DND-41 (cell line): ENCODE measurements around the gene CCNB2.

Experiments
- EZH2 ChIP-seq: IDR thresholded peaks from 3 replicates; pipeline ENCODE4 v1.6.1; 2012; ENCODE audit warnings: borderline replicate concordance, low read depth, mild to moderate bottlenecking, moderate library complexity, low read length, inconsistent platforms; ENCODE audit not compliant: severe bottlenecking
- TF ChIP-seq, protein P1 (sequence below): IDR thresholded peaks from 2 replicates; pipeline ENCODE4 v1.5.1; 2012; ENCODE audit warnings: borderline replicate concordance, low read length, moderate library complexity, mild to moderate bottlenecking; ENCODE audit not compliant: poor library complexity, severe bottlenecking; ENCODE audit errors: extremely low read depth

DNA sequence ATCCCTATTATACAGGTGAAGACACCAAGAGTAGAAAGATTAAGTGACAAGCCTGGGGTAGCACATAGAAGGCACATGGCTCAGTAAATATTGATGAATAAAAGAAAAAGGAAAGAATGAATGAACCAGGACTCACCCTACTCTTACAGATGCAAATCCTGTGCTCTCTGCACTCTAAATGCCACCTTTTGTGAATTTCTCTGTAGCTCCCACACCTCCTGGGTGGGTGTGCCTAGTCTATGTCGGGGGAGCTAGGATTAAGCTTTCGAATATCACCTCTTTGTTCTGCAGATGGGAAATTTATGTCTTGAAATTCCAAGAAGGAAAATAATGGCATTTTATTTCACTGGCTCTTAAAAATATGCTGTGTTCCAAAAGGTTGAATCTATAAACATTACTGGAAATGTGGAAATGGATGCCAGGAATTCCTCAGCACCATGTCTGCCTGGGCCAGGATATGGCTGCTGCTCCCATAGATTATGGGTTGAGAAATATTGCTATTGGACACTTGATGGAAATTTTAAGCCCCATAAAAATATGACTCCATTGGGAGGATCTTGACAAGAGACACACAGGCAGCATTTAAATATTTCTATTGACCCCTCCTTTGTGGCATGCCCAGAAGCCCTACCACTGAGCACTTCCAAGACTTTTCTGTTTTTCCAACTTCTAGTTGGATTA is 43.3 kb downstream of the CCNB2 start:
- TF ChIP-seq, protein P1, sequence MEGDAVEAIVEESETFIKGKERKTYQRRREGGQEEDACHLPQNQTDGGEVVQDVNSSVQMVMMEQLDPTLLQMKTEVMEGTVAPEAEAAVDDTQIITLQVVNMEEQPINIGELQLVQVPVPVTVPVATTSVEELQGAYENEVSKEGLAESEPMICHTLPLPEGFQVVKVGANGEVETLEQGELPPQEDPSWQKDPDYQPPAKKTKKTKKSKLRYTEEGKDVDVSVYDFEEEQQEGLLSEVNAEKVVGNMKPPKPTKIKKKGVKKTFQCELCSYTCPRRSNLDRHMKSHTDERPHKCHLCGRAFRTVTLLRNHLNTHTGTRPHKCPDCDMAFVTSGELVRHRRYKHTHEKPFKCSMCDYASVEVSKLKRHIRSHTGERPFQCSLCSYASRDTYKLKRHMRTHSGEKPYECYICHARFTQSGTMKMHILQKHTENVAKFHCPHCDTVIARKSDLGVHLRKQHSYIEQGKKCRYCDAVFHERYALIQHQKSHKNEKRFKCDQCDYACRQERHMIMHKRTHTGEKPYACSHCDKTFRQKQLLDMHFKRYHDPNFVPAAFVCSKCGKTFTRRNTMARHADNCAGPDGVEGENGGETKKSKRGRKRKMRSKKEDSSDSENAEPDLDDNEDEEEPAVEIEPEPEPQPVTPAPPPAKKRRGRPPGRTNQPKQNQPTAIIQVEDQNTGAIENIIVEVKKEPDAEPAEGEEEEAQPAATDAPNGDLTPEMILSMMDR, result no peak
- no peak for TF ChIP-seq EZH2
